Gastrocnemius medialis (tissue), 4 donors: Measurements from ENCODE around the gene TMEM8B. TPM values are rescaled to one million over a fixed set of nuclear protein-coding genes. Genes with fewer than 3 reads are reported as not detected.
A peak's percentile ranks its signal among the peaks of the same experiment; 100 is the strongest.

ENCODE experiments used
- ATAC-seq, 2 donors: fragments of 150-250 bp; one replicate each; pipeline ENCODE4 v1.9.1; 2016
- DNase-seq, 2 donors: peaks; one replicate each; pipeline ENCODE4 v3.0.0-alpha.2; 2019
- H3K27ac ChIP-seq, 4 donors: fragments of 200-600 bp; sonication (generic); 1 replicate in 1 of 4; 2 replicates in 3 of 4; pipeline ENCODE4 v1.5.1; 2016 to 2018; ENCODE audit warnings: mild to moderate bottlenecking in 2 of 4, moderate library complexity in 1 of 4
- H3K27me3 ChIP-seq, 3 donors: fragments of 200-600 bp; sonication (generic) in 2 of 3; 1 replicate in 1 of 3; 2 replicates in 2 of 3; pipeline versions ENCODE4 v1.5.1 to v1.6.0; 2016 to 2019; ENCODE audit warnings: mild to moderate bottlenecking in 1 of 3, moderate library complexity in 1 of 3
- H3K36me3 ChIP-seq, 2 donors: fragments of 200-600 bp; sonication (generic) in 1 of 2; one replicate each; pipeline ENCODE4 v1.5.1; 2017 to 2018
- H3K4me1 ChIP-seq, 2 donors: fragments of 200-600 bp; sonication (generic) in 1 of 2; one replicate each; pipeline ENCODE4 v1.5.1; 2016 to 2017; ENCODE audit warnings: mild to moderate bottlenecking in 2 of 2
- H3K4me3 ChIP-seq, 4 donors: fragments of 200-600 bp; sonication (generic) in 3 of 4; 1 replicate in 1 of 4; 2 replicates in 3 of 4; pipeline ENCODE4 v1.5.1; 2016 to 2019; ENCODE audit warnings: mild to moderate bottlenecking in 2 of 4
- H3K9me3 ChIP-seq, 3 donors: fragments of 200-600 bp; sonication (generic) in 2 of 3; 1 replicate in 1 of 3; 2 replicates in 2 of 3; pipeline ENCODE4 v1.5.1; 2016 to 2019
- POLR2A ChIP-seq, 2 donors: fragments of 450-650 bp; IDR thresholded peaks; one replicate each; pipeline ENCODE4 v1.6.1; 2017; ENCODE audit warnings: antibody characterized with exemption in 2 of 2, mild to moderate bottlenecking in 2 of 2, moderate library complexity in 2 of 2
- in situ Hi-C, 4 donors: fragments of 200-750 bp; cut with MboI; loops; one replicate each; pipeline versions ENCODE4 v1.15.0 to v1.8.0; 2017; ENCODE audit warnings: low sequenced_read_pairs in 4 of 4
- intact Hi-C: fragments of 100-400 bp; cut with DNase I; formaldehyde crosslinking; loops from one replicate; pipeline ENCODE4 v1.15.1; 2023; ENCODE audit warnings: low total_unique reads
- total RNA-seq, 4 donors: library from RNA; depleted of rRNA; stranded (reverse); fragments of >200 nt; gene quantifications; one replicate each; pipeline versions ENCODE4 v1.1.0 to v1.2.3, GENCODE V29; 2016
- TF ChIP-seq, protein P1 (sequence below), 5 experiments: fragments of 450-650 bp in 3 of 5; fragments of 200-600 bp in 2 of 5; sonication (generic) in 2 of 5; IDR thresholded peaks in 4 of 5; conservative IDR thresholded peaks in 1 of 5; 1 replicate in 4 of 5; 2 replicates in 1 of 5; pipeline ENCODE4 v1.5.1; 2016 to 2019; ENCODE audit warnings: antibody characterized with exemption in 5 of 5, mild to moderate bottlenecking in 3 of 5, moderate library complexity in 3 of 5

Gene TMEM8B
- total RNA-seq, 4 donors from 2014 or later, result 1.9 to 6.4 (median 6.1) TPM

GRCh38 chr9:35818341-35818740 lies 10.7 kb upstream of the TMEM8B start:
- Histone ChIP-seq H3K27me3 (no peaks in the 10 kb centered on the region), H3K9me3 (no peaks in the 10 kb centered on the region), H3K4me1 (peaks cover 11 to 12% of the 10 kb centered on the region in 2 donors), H3K4me3 (no peak overlapping the region), H3K27ac (no peak overlapping the region), H3K36me3 (no peaks in the 10 kb centered on the region)
- no peak for DNase-seq
- TF ChIP-seq, protein P1, sequence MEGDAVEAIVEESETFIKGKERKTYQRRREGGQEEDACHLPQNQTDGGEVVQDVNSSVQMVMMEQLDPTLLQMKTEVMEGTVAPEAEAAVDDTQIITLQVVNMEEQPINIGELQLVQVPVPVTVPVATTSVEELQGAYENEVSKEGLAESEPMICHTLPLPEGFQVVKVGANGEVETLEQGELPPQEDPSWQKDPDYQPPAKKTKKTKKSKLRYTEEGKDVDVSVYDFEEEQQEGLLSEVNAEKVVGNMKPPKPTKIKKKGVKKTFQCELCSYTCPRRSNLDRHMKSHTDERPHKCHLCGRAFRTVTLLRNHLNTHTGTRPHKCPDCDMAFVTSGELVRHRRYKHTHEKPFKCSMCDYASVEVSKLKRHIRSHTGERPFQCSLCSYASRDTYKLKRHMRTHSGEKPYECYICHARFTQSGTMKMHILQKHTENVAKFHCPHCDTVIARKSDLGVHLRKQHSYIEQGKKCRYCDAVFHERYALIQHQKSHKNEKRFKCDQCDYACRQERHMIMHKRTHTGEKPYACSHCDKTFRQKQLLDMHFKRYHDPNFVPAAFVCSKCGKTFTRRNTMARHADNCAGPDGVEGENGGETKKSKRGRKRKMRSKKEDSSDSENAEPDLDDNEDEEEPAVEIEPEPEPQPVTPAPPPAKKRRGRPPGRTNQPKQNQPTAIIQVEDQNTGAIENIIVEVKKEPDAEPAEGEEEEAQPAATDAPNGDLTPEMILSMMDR (IDR thresholded peaks at IDR 0.05 in 4 of 5, conservative IDR thresholded peaks at IDR 0.05 in 1 of 5), result no peak
- no peak for TF ChIP-seq POLR2A (IDR thresholded peaks at IDR 0.05)
- in situ Hi-C loops, result no loop called here
- intact Hi-C loops, result loop anchor here (10.0 kb wide), 2 partner anchors 704 to 824 kb away; partner anchors contain the start of gene ATOSB
- no peak for ATAC-seq

DNA sequence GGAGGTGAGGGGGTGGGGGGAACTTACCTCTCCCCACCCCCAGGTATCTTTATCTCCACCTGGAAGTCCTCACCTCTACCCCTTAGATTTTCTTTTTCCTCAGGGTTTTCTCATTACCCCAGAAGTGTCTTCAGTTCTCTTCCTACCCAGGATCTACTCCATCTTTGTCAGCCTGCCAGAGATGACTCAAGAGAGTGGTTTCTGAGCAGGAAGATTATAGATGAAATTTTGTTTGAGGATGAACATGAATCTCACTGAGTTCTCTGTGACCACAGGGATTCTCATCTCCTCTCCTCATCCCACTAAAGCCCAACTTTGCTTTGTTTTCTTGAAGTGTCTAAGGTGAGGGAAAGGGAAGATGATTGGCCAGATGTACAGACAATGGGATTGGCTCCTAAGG lies 9.0 kb upstream of the TMEM8B start:
- Histone ChIP-seq H3K27me3 (no peaks in the 10 kb centered on the region), H3K27ac (no peak overlapping the region), H3K4me3 (no peak overlapping the region), H3K9me3 (no peaks in the 10 kb centered on the region), H3K36me3 (no peaks in the 10 kb centered on the region), H3K4me1 (no peaks in the 10 kb centered on the region)
- ATAC-seq (no peak), DNase-seq (no peak)
- in situ Hi-C loops, result no loop called here
- intact Hi-C loops, result no loop called here
- TF ChIP-seq, protein P1 (IDR thresholded peaks at IDR 0.05 in 4 of 5, conservative IDR thresholded peaks at IDR 0.05 in 1 of 5), result no peak
- no peak for TF ChIP-seq POLR2A (IDR thresholded peaks at IDR 0.05)

DNA sequence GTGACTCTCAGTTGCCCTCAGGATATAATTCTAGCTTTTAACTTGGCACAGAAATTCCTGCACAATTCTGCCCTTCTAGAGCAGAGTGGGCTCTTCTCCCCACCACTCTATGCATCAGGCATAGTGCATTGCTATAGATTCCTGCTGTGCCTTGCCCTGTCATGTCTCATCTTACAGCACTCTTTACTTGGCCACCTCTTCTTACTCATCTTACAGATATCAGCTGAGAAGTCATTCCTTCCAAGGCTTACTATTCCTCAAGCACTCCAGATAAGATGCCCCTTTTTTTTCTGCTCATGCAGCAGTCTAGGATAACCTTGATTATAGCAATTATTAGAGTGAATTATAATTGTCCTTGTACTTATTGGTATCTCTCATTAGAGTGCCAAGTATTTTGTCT lies 6.1 kb upstream of the TMEM8B start:
- intact Hi-C loops, result no loop called here

DNA sequence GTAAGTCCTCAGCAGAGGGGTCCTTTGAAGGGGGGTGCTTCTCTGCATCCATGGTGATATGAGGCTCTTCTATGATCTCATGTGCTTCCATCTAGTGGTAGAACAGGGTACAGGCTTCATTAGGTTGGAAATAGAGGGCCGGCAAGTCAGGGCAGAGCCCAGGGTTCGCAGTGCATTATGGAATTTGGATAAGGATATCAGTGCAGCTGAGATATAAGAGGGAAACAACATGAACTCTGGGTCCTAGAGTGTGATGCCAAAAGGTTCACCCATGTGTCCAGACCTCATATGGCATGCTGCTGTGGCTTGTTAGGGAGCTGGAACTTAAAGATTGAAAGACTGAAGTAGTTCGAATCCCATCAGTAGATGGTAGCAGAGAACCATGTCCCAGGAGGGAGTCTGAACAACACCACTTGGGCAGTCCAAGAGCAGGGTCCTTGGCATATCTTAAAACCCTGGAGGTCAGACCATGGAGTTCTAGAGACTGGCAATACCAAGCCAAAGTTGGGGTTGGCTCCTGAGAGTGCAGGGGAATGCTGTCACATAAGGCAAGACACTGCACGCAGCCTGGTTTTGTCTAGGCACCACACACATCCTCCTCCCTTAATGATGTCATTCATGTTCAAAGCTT lies 2.8 kb upstream of the TMEM8B start:
- TF ChIP-seq, protein P1 (IDR thresholded peaks at IDR 0.05 in 4 of 5, conservative IDR thresholded peaks at IDR 0.05 in 1 of 5), result peak; percentile 52 to 80 (median 77)
- no peak for TF ChIP-seq POLR2A (IDR thresholded peaks at IDR 0.05)
- in situ Hi-C loops, result no loop called here
- no peak overlapping the region for H3K27ac ChIP-seq

More for the DNA sequence above, 6.1 kb upstream of the TMEM8B start:
- Histone ChIP-seq H3K4me1 (no peaks in the 10 kb centered on the region), H3K36me3 (no peaks in the 10 kb centered on the region), H3K27ac (no peak overlapping the region), H3K9me3 (no peaks in the 10 kb centered on the region), H3K27me3 (no peaks in the 10 kb centered on the region), H3K4me3 (no peak overlapping the region)
- no peak for DNase-seq
- in situ Hi-C loops, result no loop called here
- TF ChIP-seq POLR2A (IDR thresholded peaks at IDR 0.05), result no peak
- TF ChIP-seq, protein P1 (IDR thresholded peaks at IDR 0.05 in 4 of 5, conservative IDR thresholded peaks at IDR 0.05 in 1 of 5), result no peak
- no peak for ATAC-seq

More for the DNA sequence above, 2.8 kb upstream of the TMEM8B start:
- no peaks in the 10 kb centered on the region for H3K9me3 ChIP-seq
- H3K27me3 ChIP-seq, result no peaks in the 10 kb centered on the region
- H3K4me3 ChIP-seq, result no peak overlapping the region
- DNase-seq (no peak), ATAC-seq (peak; percentile 27 to 46)
- no peaks in the 10 kb centered on the region for H3K36me3 ChIP-seq
- intact Hi-C loops, result loop anchor here (1.0 to 5.0 kb wide), 2 partner anchors 36 to 56 kb away; no protein-coding TSS in a partner anchor
- peaks cover 13 to 23% of the 10 kb centered on the region in 2 donors for H3K4me1 ChIP-seq
